Measurements from ENCODE around the gene MAST1. TPM values are rescaled to one million over a fixed set of nuclear protein-coding genes. Genes with fewer than 3 reads are reported as not detected.

The MAST1 gene
- total and polyA plus RNA-seq, 2 donors (not counting 1 experiment from before 2014, with no cell fraction given) = 0.39 to 1.1 TPM

DNA sequence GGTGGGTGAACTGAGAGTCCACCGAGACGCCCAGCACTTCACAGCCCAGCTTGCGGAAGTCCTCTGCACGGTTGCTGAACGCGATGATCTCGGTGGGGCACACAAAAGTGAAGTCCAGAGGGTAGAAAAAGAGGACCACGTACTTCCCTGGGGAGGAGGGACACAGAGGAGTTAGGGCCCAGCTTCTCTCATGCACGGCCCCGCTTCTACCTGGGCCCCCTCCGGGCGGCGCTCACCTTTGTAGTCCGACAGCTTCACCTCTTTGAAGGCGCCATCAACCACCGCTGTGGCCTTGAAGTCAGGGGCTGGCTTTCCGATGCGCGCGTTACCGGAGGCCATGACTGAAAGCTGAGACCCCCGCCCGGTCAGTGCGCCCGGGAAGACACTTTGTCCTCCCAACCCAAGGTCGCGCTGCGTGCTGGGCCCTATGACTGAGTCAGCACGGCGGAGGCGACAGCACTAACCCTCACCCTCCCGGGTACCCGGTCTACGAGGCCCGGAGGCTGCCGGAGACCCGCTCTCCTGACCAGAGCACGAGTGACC lies 37.3 kb upstream of the MAST1 start:
- H3K27ac Mint-ChIP-seq = peak overlapping the region; percentile 29
- Histone ChIP-seq H2AFZ (ENCODE audit: insufficient read depth, low read depth, low read length, poor library complexity, severe bottlenecking) (peak overlapping the region; percentile 87), H3K27me3 (replicated peaks in 1 of 4; ENCODE audit: control extremely low read depth in 1 of 4, control insufficient read depth in 3 of 4, insufficient read depth in 4 of 4, low read length in 3 of 4) (no peaks in the 10 kb centered on the region), H3K4me3 (ENCODE audit: control extremely low read depth in 1 of 5, extremely low read depth in 1 of 5, insufficient read depth in 1 of 5, low read depth in 2 of 5, low read length in 4 of 5) (peak overlapping the region; percentile 32 to 87 (median 83)), H4K20me1 (ENCODE audit: control insufficient read depth, insufficient read depth, low read length, poor library complexity, severe bottlenecking) (no peaks in the 10 kb centered on the region), H3K36me3 (replicated peaks in 1 of 2; ENCODE audit: control extremely low read depth in 1 of 2, control insufficient read depth in 1 of 2, extremely low read depth in 1 of 2, insufficient read depth in 2 of 2, low read length in 1 of 2) (peaks cover 0 to 3% of the 10 kb centered on the region in 2 experiments), H3K4me1 (ENCODE audit: control insufficient read depth in 2 of 2, insufficient read depth in 2 of 2, low read length in 2 of 2) (peaks cover 23 to 33% of the 10 kb centered on the region in 2 donors), H3K4me2 (replicated peaks; ENCODE audit: low read depth, low read length, poor library complexity, severe bottlenecking) (peak overlapping the region; percentile 100), H3K27ac (ENCODE audit: low read length in 2 of 2) (peak overlapping the region in 1 of 2 donors; percentile 60), H3K9me3 (ENCODE audit: control extremely low read depth in 1 of 3, control insufficient read depth in 2 of 3, insufficient read depth in 1 of 3, low read length in 2 of 3) (peaks cover 0 to 2% (median 0%) of the 10 kb centered on the region in 3 donors), H3K9ac (ENCODE audit: low read length) (peak overlapping the region; percentile 87), H3K79me2 (ENCODE audit: control insufficient read depth, insufficient read depth, low read length) (peaks cover 8% of the 10 kb centered on the region)
- H3K9me3 Mint-ChIP-seq (ENCODE audit: insufficient read depth) = no peaks in the 10 kb centered on the region
- peaks cover 27% of the 10 kb centered on the region for H3K4me1 Mint-ChIP-seq
- DNase-seq (no peak), ATAC-seq (ENCODE audit: low read depth) (no peak)
- CTCF ChIA-PET = interaction anchor here (0.8 to 17.9 kb wide), 4 partner anchors 8 to 296 kb away, joined by 3 to 1147 read pairs (median 4); partner anchors contain the start of genes HOOK2 and JUNB
- H3K27me3 Mint-ChIP-seq = peaks cover 3% of the 10 kb centered on the region
- no peak for TF ChIP-seq EZH2 (IDR thresholded peaks at IDR 0.05; ENCODE audit: borderline replicate concordance, insufficient read depth, low read depth, low read length, poor library complexity, severe bottlenecking)
- TF ChIP-seq, protein P1, sequence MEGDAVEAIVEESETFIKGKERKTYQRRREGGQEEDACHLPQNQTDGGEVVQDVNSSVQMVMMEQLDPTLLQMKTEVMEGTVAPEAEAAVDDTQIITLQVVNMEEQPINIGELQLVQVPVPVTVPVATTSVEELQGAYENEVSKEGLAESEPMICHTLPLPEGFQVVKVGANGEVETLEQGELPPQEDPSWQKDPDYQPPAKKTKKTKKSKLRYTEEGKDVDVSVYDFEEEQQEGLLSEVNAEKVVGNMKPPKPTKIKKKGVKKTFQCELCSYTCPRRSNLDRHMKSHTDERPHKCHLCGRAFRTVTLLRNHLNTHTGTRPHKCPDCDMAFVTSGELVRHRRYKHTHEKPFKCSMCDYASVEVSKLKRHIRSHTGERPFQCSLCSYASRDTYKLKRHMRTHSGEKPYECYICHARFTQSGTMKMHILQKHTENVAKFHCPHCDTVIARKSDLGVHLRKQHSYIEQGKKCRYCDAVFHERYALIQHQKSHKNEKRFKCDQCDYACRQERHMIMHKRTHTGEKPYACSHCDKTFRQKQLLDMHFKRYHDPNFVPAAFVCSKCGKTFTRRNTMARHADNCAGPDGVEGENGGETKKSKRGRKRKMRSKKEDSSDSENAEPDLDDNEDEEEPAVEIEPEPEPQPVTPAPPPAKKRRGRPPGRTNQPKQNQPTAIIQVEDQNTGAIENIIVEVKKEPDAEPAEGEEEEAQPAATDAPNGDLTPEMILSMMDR (IDR thresholded peaks at IDR 0.05) = no peak
- POLR2A ChIA-PET = interaction anchor here (0.6 to 1.9 kb wide), 3 partner anchors 10 to 104 kb away, joined by 4 to 10 read pairs (median 5); partner anchors contain the start of gene JUNB
- H3K4me3 Mint-ChIP-seq = peak overlapping the region; percentile 88
- 22% methylated on average over 38 of the region's 38 CpGs for WGBS (ENCODE audit: insufficient coverage)
- intact Hi-C loops (cut with micrococcal nuclease) = no loop called here
